Fibroblast of the aortic adventitia (primary cell): ENCODE data around the gene UGT1A8. TPM values are rescaled to one million over a fixed set of nuclear protein-coding genes. Genes with fewer than 3 reads are reported as not detected.
"Not testable (repeated sequence)": the region's sequence is repeated elsewhere in the genome, so short reads cannot be mapped to it uniquely, and the experiment has no call there.

ENCODE experiments used
- DNase-seq: peaks from one replicate; pipeline ENCODE4 v3.0.0-alpha.2; 2010; ENCODE audit warnings: low read depth
- H3K4me3 ChIP-seq: 2 replicates; pipeline ENCODE4 v1.5.1; 2011; ENCODE audit warnings: low read depth, mild to moderate bottlenecking, control low read depth, low read length, moderate library complexity
- CTCF ChIP-seq: IDR thresholded peaks from 2 replicates; pipeline ENCODE4 v1.5.1; 2011; ENCODE audit warnings: mild to moderate bottlenecking, low read length, control low read depth, inconsistent platforms; ENCODE audit not compliant: insufficient read depth
- total RNA-seq: library from RNA; depleted of rRNA; stranded (reverse); fragments of >200 nt; gene quantifications from 2 replicates; pipeline ENCODE4 v1.2.3, GENCODE V29; 2012; ENCODE audit warnings: low replicate concordance

UGT1A8 gene
- total RNA-seq, 1 donor: 0.09 TPM

- no peak overlapping the region for H3K4me3 ChIP-seq
- TF ChIP-seq CTCF: no peak
- no peak for DNase-seq
Observed at GRCh38 chr2:233691443-233692433, 74.3 kb downstream of the UGT1A8 start.

- no peak for TF ChIP-seq CTCF
- H3K4me3 ChIP-seq: no peak within 1 kb of the TSS
- DNase-seq: no peak
Observed at GRCh38 chr2:233692648-233693047, 75.2 kb downstream of the UGT1A8 start, which contains the start of gene UGT1A6. TSS of gene UGT1A6 (plus strand) at chr2:233692890. CDS start at chr2:233693005, 115 bp downstream.

GRCh38 chr2:233693963-233694362 is 76.5 kb downstream of the UGT1A8 start:
- TF ChIP-seq CTCF: no peak
- DNase-seq: no peak
- H3K4me3 ChIP-seq: no peak overlapping the region

- DNase-seq: no peak
- TF ChIP-seq CTCF: no peak
Observed at GRCh38 chr2:233698740-233699139, 81.3 kb downstream of the UGT1A8 start.

GRCh38 chr2:233699424-233700027 is 82.1 kb downstream of the UGT1A8 start:
- no peak for TF ChIP-seq CTCF
- H3K4me3 ChIP-seq: no peak overlapping the region
- DNase-seq: no peak

More at GRCh38 chr2:233698740-233699139, 81.3 kb downstream of the UGT1A8 start:
- no peak overlapping the region for H3K4me3 ChIP-seq

GRCh38 chr2:233700028-233700635 is 82.7 kb downstream of the UGT1A8 start:
- peak; percentile 99 for DNase-seq
- TF ChIP-seq CTCF: no peak

GRCh38 chr2:233700842-233701241 is 83.4 kb downstream of the UGT1A8 start:
- H3K4me3 ChIP-seq: not testable (repeated sequence)

More at GRCh38 chr2:233700028-233700635, 82.7 kb downstream of the UGT1A8 start:
- H3K4me3 ChIP-seq: no peak overlapping the region

More at GRCh38 chr2:233700842-233701241, 83.4 kb downstream of the UGT1A8 start:
- not testable (repeated sequence) for DNase-seq
